ENCODE measurements around the gene NAA40. TPM values are rescaled to one million over a fixed set of nuclear protein-coding genes. Genes with fewer than 3 reads are reported as not detected.

NAA40 gene
- total and polyA plus RNA-seq, 2 experiments from 2014 or later, result 10.1 to 24.6 TPM

GRCh38 chr11:63941901-63942300 is 3.1 kb downstream of the NAA40 start:
- Mint-ChIP-seq H3K27ac (no peak overlapping the region), H3K36me3 (ENCODE audit: low read depth) (peaks cover 9% of the 10 kb centered on the region), H3K27me3 (ENCODE audit: insufficient read depth, low read depth, poor library complexity) (peaks cover 18% of the 10 kb centered on the region), H3K9me3 (no peaks in the 10 kb centered on the region), H3K4me3 (no peak overlapping the region), H3K4me1 (peaks cover 11% of the 10 kb centered on the region)
- H4K20me1 ChIP-seq (replicated peaks; ENCODE audit: insufficient read depth), result peaks cover 38% of the 10 kb centered on the region
- no peak overlapping the region for H3K27ac ChIP-seq (ENCODE audit: low read depth)
- no peak for DNase-seq (ENCODE audit: low spot score)
- ATAC-seq, result no peak
- no peak overlapping the region for H2AFZ ChIP-seq
- no peaks in the 10 kb centered on the region for H3K9me2 ChIP-seq (ENCODE audit: insufficient read depth)
- no peak overlapping the region for H3K4me2 ChIP-seq
- H3K36me3 ChIP-seq (ENCODE audit: insufficient read depth), result peaks cover 9% of the 10 kb centered on the region
- H3K4me1 ChIP-seq (ENCODE audit: insufficient read depth), result peaks cover 8% of the 10 kb centered on the region
- no peak overlapping the region for H3K4me3 ChIP-seq
- H3K79me2 ChIP-seq (replicated peaks; ENCODE audit: insufficient read depth), result peaks cover 54% of the 10 kb centered on the region
- TF ChIP-seq JUNB (IDR thresholded peaks at IDR 0.05; ENCODE audit: unreplicated experiment), result no peak
- TF ChIP-seq ZNF462 (CRISPR knock-in tag; IDR thresholded peaks at IDR 0.05), result no peak
- TF ChIP-seq CREB1 (CRISPR knock-in tag; IDR thresholded peaks at IDR 0.05; ENCODE audit: low read depth), result no peak
- no peak for TF ChIP-seq STAT1 (IDR thresholded peaks at IDR 0.05; ENCODE audit: unreplicated experiment)
- TF ChIP-seq EZH2phosphoT487 (IDR thresholded peaks at IDR 0.05; ENCODE audit: unreplicated experiment), result no peak
- TF ChIP-seq ZNF331 (CRISPR knock-in tag; IDR thresholded peaks at IDR 0.05; ENCODE audit: low read depth), result no peak
- no peak for TF ChIP-seq CTCF (conservative IDR thresholded peaks at IDR 0.05; ENCODE audit: low read depth in 2 of 2)
- no peak for TF ChIP-seq REST (IDR thresholded peaks at IDR 0.05; ENCODE audit: unreplicated experiment)
- no peak for TF ChIP-seq ZNF114 (CRISPR knock-in tag; IDR thresholded peaks at IDR 0.05)
- no peak for TF ChIP-seq ETS1 (IDR thresholded peaks at IDR 0.05)
- no peak for TF ChIP-seq EZH2 (IDR thresholded peaks at IDR 0.05; ENCODE audit: low read depth, unreplicated experiment)
- no peak for TF ChIP-seq POLR2AphosphoS5 (IDR thresholded peaks at IDR 0.05; ENCODE audit: low read depth)
- no peak for TF ChIP-seq NANOG (IDR thresholded peaks at IDR 0.05; ENCODE audit: borderline replicate concordance)
- no peaks in the 10 kb centered on the region for H3K27me3 ChIP-seq (ENCODE audit: insufficient read depth)
- H3F3A ChIP-seq (replicated peaks; ENCODE audit: low read depth), result peaks cover 39% of the 10 kb centered on the region

All from GM23338 (cell line).